Gastrocnemius medialis (tissue), 4 donors: Measurements from ENCODE around the gene SYT15. TPM values are rescaled to one million over a fixed set of nuclear protein-coding genes. Genes with fewer than 3 reads are reported as not detected.

Source experiments
- ATAC-seq, 2 donors: fragments of 150-250 bp; one replicate each; pipeline ENCODE4 v1.9.1; 2016
- DNase-seq, 2 donors: peaks; one replicate each; pipeline ENCODE4 v3.0.0-alpha.2; 2019
- H3K27ac ChIP-seq, 4 donors: fragments of 200-600 bp; sonication (generic); 1 replicate in 1 of 4; 2 replicates in 3 of 4; pipeline ENCODE4 v1.5.1; 2016 to 2018; ENCODE audit warnings: mild to moderate bottlenecking in 2 of 4, moderate library complexity in 1 of 4
- H3K27me3 ChIP-seq, 3 donors: fragments of 200-600 bp; sonication (generic) in 2 of 3; 1 replicate in 1 of 3; 2 replicates in 2 of 3; pipeline versions ENCODE4 v1.5.1 to v1.6.0; 2016 to 2019; ENCODE audit warnings: mild to moderate bottlenecking in 1 of 3, moderate library complexity in 1 of 3
- H3K36me3 ChIP-seq, 2 donors: fragments of 200-600 bp; sonication (generic) in 1 of 2; one replicate each; pipeline ENCODE4 v1.5.1; 2017 to 2018
- H3K4me1 ChIP-seq, 2 donors: fragments of 200-600 bp; sonication (generic) in 1 of 2; one replicate each; pipeline ENCODE4 v1.5.1; 2016 to 2017; ENCODE audit warnings: mild to moderate bottlenecking in 2 of 2
- H3K4me3 ChIP-seq, 4 donors: fragments of 200-600 bp; sonication (generic) in 3 of 4; 1 replicate in 1 of 4; 2 replicates in 3 of 4; pipeline ENCODE4 v1.5.1; 2016 to 2019; ENCODE audit warnings: mild to moderate bottlenecking in 2 of 4
- H3K9me3 ChIP-seq, 3 donors: fragments of 200-600 bp; sonication (generic) in 2 of 3; 1 replicate in 1 of 3; 2 replicates in 2 of 3; pipeline ENCODE4 v1.5.1; 2016 to 2019
- CTCF ChIP-seq, 5 experiments: fragments of 450-650 bp in 3 of 5; fragments of 200-600 bp in 2 of 5; sonication (generic) in 2 of 5; IDR thresholded peaks in 4 of 5; conservative IDR thresholded peaks in 1 of 5; 1 replicate in 4 of 5; 2 replicates in 1 of 5; pipeline ENCODE4 v1.5.1; 2016 to 2019; ENCODE audit warnings: antibody characterized with exemption in 5 of 5, mild to moderate bottlenecking in 3 of 5, moderate library complexity in 3 of 5
- POLR2A ChIP-seq, 2 donors: fragments of 450-650 bp; IDR thresholded peaks; one replicate each; pipeline ENCODE4 v1.6.1; 2017; ENCODE audit warnings: antibody characterized with exemption in 2 of 2, mild to moderate bottlenecking in 2 of 2, moderate library complexity in 2 of 2
- in situ Hi-C, 4 donors: fragments of 200-750 bp; cut with MboI; loops; one replicate each; pipeline versions ENCODE4 v1.15.0 to v1.8.0; 2017; ENCODE audit warnings: low sequenced_read_pairs in 4 of 4
- intact Hi-C: fragments of 100-400 bp; cut with DNase I; formaldehyde crosslinking; loops from one replicate; pipeline ENCODE4 v1.15.1; 2023; ENCODE audit warnings: low total_unique reads
- total RNA-seq, 4 donors: library from RNA; depleted of rRNA; stranded (reverse); fragments of >200 nt; gene quantifications; one replicate each; pipeline versions ENCODE4 v1.1.0 to v1.2.3, GENCODE V29; 2016

The SYT15 gene
- total RNA-seq, 4 donors from 2014 or later: 0.36 to 1.0 (median 0.69) TPM

DNA sequence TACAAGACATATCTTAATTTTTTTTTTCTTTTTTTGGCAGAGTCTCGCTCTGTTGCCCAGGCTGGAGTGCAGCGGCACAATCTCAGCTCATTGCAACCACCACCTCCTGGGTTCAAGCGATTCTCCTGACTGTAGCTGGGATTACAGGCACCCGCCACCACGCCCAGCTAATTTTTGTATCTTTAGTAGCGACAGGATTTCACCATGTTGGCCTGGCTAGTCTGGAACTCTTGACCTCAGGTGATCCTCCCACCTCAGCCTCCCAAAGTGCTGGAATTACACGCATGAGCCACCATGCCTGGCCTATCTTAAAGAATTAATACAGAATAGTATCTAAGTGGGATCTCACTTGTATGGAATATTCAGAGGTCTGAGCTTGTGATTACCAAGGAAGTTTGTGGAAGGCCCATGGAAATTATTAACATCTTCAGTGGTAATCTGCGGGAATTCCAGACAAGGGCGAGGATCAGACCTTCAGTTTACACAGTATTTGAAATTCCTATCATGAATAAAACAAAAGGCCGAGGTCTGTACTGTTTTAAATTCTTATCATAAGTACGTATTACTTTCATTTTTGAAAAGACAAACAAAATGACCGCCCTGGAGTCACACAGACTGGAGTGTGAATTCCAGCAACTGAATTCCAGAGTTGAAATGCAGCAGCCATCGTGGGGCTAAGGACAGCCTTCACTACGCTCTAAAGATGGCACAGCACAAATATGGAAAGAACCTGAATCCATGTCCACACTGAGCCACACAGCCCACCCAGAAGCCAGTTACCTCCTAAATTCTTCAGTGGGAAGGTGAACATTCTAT lies 39.1 kb upstream of the SYT15 start:
- H3K27me3 ChIP-seq: peaks cover 25 to 34% (median 29%) of the 10 kb centered on the region in 3 donors
- no peak overlapping the region for H3K27ac ChIP-seq
- no peaks in the 10 kb centered on the region for H3K9me3 ChIP-seq
- in situ Hi-C loops (no loop called here), intact Hi-C loops (no loop called here)
- TF ChIP-seq CTCF (IDR thresholded peaks at IDR 0.05 in 4 of 5, conservative IDR thresholded peaks at IDR 0.05 in 1 of 5): no peak
- TF ChIP-seq POLR2A (IDR thresholded peaks at IDR 0.05): no peak
- DNase-seq (peak in 1 of 2 donors; percentile 2), ATAC-seq (no peak)
- no peak overlapping the region for H3K4me3 ChIP-seq
- no peaks in the 10 kb centered on the region for H3K4me1 ChIP-seq
- H3K36me3 ChIP-seq: no peaks in the 10 kb centered on the region

- DNase-seq (peak in 1 of 2 donors; percentile 6), ATAC-seq (no peak)
- in situ Hi-C loops: no loop called here
- Histone ChIP-seq H3K9me3 (no peaks in the 10 kb centered on the region), H3K27me3 (peaks cover 25 to 34% (median 29%) of the 10 kb centered on the region in 3 donors), H3K4me3 (no peak overlapping the region), H3K4me1 (no peaks in the 10 kb centered on the region), H3K36me3 (no peaks in the 10 kb centered on the region), H3K27ac (no peak overlapping the region)
- intact Hi-C loops: no loop called here
- TF ChIP-seq CTCF (IDR thresholded peaks at IDR 0.05 in 4 of 5, conservative IDR thresholded peaks at IDR 0.05 in 1 of 5): no peak
- no peak for TF ChIP-seq POLR2A (IDR thresholded peaks at IDR 0.05)
Observed at GRCh38 chr10:46540412-46541016, 38.4 kb upstream of the SYT15 start.

- in situ Hi-C loops (no loop called here), intact Hi-C loops (no loop called here)
- Histone ChIP-seq H3K27ac (no peak overlapping the region), H3K4me1 (no peaks in the 10 kb centered on the region), H3K36me3 (no peaks in the 10 kb centered on the region), H3K4me3 (peak overlapping the region in 1 of 4 donors; percentile 3), H3K9me3 (no peaks in the 10 kb centered on the region), H3K27me3 (peaks cover 25 to 34% (median 29%) of the 10 kb centered on the region in 3 donors)
- no peak for TF ChIP-seq POLR2A (IDR thresholded peaks at IDR 0.05)
- ATAC-seq: no peak
- DNase-seq: peak in 1 of 2 donors; percentile 9
Observed at GRCh38 chr10:46541017-46541661, 37.8 kb upstream of the SYT15 start.

DNA sequence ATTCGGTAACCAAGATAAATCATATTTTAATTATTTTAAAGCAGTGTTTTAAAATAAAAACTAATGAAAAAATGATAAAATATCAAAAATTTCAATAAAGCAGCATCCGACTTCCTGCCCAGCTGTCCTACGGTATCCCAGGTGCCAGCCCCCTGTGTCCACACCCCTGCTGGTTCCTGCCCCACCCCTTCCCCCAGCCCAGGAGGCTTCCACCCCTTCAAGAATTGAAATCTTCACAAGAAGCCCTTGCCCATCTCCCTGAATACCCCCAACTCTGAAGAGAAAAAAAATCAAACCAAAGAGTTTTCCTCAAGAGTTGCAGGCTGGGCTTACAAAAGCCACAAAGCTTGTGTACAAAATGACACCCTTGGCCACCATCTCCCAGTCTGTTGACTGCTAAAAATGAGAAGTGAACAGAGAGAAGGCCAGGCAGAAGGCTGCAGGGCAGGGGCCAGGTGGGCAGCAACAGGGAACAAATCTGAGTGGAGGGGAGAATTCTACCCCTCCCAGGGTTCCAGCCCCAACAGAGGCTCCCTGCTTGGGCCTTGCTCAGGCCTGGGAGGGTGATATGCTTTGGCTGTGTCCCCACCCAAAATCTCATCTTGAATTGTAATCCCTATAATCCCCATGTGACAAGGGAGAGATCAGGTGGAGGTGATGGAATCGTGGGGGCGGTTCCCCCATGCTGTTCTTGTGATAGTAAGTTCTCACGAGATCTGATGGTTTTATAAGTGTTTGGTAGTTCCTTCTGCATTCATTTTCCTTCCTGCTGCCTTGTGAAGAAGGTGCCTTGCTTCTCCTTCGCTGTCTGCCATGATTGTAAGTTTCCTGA lies 37.0 kb upstream of the SYT15 start:
- TF ChIP-seq POLR2A (IDR thresholded peaks at IDR 0.05) (no peak), CTCF (IDR thresholded peaks at IDR 0.05 in 4 of 5, conservative IDR thresholded peaks at IDR 0.05 in 1 of 5) (no peak)
- ATAC-seq (no peak), DNase-seq (peak in 1 of 2 donors; percentile 4)
- H3K4me1 ChIP-seq: no peaks in the 10 kb centered on the region
- H3K27me3 ChIP-seq: peaks cover 19 to 31% (median 29%) of the 10 kb centered on the region in 3 donors
- H3K4me3 ChIP-seq: no peak overlapping the region
- in situ Hi-C loops: no loop called here
- intact Hi-C loops: no loop called here
- no peaks in the 10 kb centered on the region for H3K36me3 ChIP-seq
- no peak overlapping the region for H3K27ac ChIP-seq
- no peaks in the 10 kb centered on the region for H3K9me3 ChIP-seq
